Suprapubic skin (tissue), 4 donors: ENCODE data around the gene THUMPD1. TPM values are rescaled to one million over a fixed set of nuclear protein-coding genes. Genes with fewer than 3 reads are reported as not detected.
A peak's percentile ranks its signal among the peaks of the same experiment; 100 is the strongest.

Source experiments
- DNase-seq, 2 donors: peaks; one replicate each; pipeline ENCODE4 v3.0.0-alpha.2; 2019; ENCODE audit warnings: low spot score in 2 of 2
- H3K27ac ChIP-seq: fragments of 200-600 bp; sonication (generic); one replicate; pipeline ENCODE4 v1.5.1; 2019
- H3K27me3 ChIP-seq: fragments of 200-600 bp; sonication (generic); one replicate; pipeline ENCODE4 v1.5.1; 2019
- H3K36me3 ChIP-seq: fragments of 200-600 bp; sonication (generic); one replicate; pipeline ENCODE4 v1.5.1; 2019
- H3K4me1 ChIP-seq: fragments of 200-600 bp; sonication (generic); one replicate; pipeline ENCODE4 v1.5.1; 2019
- H3K4me3 ChIP-seq: fragments of 200-600 bp; sonication (generic); one replicate; pipeline ENCODE4 v1.5.1; 2019; ENCODE audit warnings: mild to moderate bottlenecking
- H3K9me3 ChIP-seq: fragments of 200-600 bp; sonication (generic); one replicate; pipeline ENCODE4 v1.5.1; 2019
- EP300 ChIP-seq: sonication (generic); formaldehyde crosslinking; IDR thresholded peaks from one replicate; pipeline ENCODE4 v1.6.1; 2017; ENCODE audit warnings: antibody characterized with exemption
- POLR2A ChIP-seq, 2 donors: fragments of 450-650 bp; IDR thresholded peaks; one replicate each; pipeline ENCODE4 v1.6.1; 2017; ENCODE audit warnings: antibody characterized with exemption in 2 of 2, mild to moderate bottlenecking in 2 of 2, moderate library complexity in 2 of 2
- POLR2AphosphoS5 ChIP-seq, 3 donors: sonication (generic); formaldehyde crosslinking; IDR thresholded peaks; one replicate each; pipeline ENCODE4 v1.6.1; 2017; ENCODE audit warnings: antibody characterized with exemption in 3 of 3
- WGBS: methylation state at CpG from one replicate; pipeline ENCODE4 v1.1.5; 2018; 5-methylcytosine and 5-hydroxymethylcytosine counted together
- total RNA-seq, 4 donors: library from RNA; depleted of rRNA; stranded (reverse); fragments of >200 nt; gene quantifications; one replicate each; pipeline ENCODE4 v1.1.0, GENCODE V29; 2016
- TF ChIP-seq, protein P1 (sequence below), 2 donors: fragments of 200-600 bp in 1 of 2; fragments of 450-650 bp in 1 of 2; sonication (generic) in 1 of 2; IDR thresholded peaks; one replicate each; pipeline ENCODE4 v1.5.1; 2016 to 2019; ENCODE audit warnings: antibody characterized with exemption in 2 of 2, mild to moderate bottlenecking in 1 of 2, moderate library complexity in 1 of 2

The THUMPD1 gene
- total RNA-seq, 4 donors from 2014 or later: 63.4 to 71.9 (median 64.1) TPM

DNA sequence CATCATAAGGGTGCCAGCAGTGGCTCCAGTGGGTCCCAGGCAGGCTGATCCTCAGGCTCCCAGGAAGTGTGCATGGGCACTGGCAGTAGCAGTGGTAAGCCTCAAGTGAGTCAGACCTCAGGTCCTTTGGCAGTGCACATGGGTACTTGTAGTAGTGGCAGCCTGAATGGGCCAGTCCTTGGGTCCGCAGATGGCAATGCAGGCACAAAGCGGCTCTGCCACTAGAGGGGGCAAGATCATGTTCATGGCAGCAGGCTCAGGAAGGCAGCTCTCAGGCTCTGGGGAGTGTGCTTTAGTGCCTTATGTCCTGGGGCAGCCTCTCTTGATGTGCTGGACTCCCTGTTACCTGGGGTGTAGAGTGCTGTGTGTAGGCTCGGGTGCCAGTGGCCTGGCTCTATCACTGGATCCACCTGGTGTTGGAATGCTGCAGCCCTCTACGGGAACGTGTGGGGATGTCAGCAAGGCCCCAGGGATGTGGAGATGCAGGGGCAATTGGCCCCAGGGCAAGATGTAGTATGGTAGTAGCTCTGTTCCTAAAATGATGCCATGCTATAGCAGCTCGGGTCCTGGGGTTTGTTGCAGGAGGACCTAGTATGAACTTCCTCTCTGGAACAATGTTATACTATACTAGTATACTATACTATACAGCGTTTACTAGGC lies 33.2 kb upstream of the THUMPD1 start:
- no peak overlapping the region for H3K27ac ChIP-seq
- DNase-seq: no peak
- WGBS: 71% methylated on average over 3 of the region's 7 CpGs
- no peaks in the 10 kb centered on the region for H3K9me3 ChIP-seq
- peaks cover 2% of the 10 kb centered on the region for H3K36me3 ChIP-seq
- no peaks in the 10 kb centered on the region for H3K27me3 ChIP-seq
- H3K4me3 ChIP-seq: no peak overlapping the region
- no peak for TF ChIP-seq EP300
- TF ChIP-seq POLR2AphosphoS5 (IDR thresholded peaks at IDR 0.05): no peak
- no peak for TF ChIP-seq POLR2A (IDR thresholded peaks at IDR 0.05)
- TF ChIP-seq, protein P1, sequence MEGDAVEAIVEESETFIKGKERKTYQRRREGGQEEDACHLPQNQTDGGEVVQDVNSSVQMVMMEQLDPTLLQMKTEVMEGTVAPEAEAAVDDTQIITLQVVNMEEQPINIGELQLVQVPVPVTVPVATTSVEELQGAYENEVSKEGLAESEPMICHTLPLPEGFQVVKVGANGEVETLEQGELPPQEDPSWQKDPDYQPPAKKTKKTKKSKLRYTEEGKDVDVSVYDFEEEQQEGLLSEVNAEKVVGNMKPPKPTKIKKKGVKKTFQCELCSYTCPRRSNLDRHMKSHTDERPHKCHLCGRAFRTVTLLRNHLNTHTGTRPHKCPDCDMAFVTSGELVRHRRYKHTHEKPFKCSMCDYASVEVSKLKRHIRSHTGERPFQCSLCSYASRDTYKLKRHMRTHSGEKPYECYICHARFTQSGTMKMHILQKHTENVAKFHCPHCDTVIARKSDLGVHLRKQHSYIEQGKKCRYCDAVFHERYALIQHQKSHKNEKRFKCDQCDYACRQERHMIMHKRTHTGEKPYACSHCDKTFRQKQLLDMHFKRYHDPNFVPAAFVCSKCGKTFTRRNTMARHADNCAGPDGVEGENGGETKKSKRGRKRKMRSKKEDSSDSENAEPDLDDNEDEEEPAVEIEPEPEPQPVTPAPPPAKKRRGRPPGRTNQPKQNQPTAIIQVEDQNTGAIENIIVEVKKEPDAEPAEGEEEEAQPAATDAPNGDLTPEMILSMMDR (IDR thresholded peaks at IDR 0.05): peak in 1 of 2 donors; percentile 58
- no peaks in the 10 kb centered on the region for H3K4me1 ChIP-seq

DNA sequence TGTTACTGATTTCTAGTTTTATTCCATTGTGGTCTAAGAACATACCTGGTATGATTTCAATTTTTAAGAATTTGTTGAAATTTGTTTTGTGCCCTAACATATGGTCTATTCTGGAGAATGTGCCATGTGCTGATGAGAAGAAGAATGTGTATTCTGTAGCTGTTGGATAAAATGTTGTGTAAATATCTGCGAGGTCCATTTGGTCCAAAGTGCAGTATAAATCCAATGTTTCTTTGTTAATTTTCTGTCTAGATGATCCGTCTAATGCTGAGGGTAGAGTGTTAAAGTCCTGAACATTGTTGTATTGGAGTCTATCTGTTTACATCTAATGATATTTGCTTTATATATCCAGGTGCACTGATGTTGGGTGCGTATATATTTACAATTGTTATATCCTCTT lies 32.1 kb upstream of the THUMPD1 start:
- Histone ChIP-seq H3K27ac (no peak overlapping the region), H3K36me3 (no peaks in the 10 kb centered on the region), H3K9me3 (no peaks in the 10 kb centered on the region), H3K4me3 (no peak overlapping the region), H3K27me3 (no peaks in the 10 kb centered on the region), H3K4me1 (no peaks in the 10 kb centered on the region)
- DNase-seq: no peak
- TF ChIP-seq POLR2AphosphoS5 (IDR thresholded peaks at IDR 0.05) (no peak), EP300 (no peak), POLR2A (IDR thresholded peaks at IDR 0.05) (no peak)
- TF ChIP-seq, protein P1 (IDR thresholded peaks at IDR 0.05): no peak
- 97% methylated on average over 3 of the region's 3 CpGs for WGBS

DNA sequence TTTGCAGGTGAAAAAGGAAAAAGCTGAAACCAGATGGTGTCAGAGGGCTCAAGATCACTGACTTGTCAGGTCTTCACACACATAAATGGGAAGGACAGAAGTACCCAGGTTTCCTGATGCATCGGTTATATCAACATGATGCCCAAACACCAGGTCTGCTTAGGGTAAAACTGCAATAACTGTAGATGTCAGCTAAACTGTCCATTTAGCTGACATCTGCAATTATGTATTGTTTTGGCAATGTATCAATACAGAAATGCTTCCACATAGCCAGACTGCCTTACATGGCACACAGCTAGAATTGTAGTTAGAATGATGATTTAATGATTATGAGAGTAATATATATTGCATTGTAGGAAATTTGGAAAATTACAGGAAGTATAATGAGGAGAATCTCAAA lies 27.2 kb upstream of the THUMPD1 start:
- H3K9me3 ChIP-seq: no peaks in the 10 kb centered on the region
- H3K27me3 ChIP-seq: no peaks in the 10 kb centered on the region
- DNase-seq: no peak
- TF ChIP-seq POLR2AphosphoS5 (IDR thresholded peaks at IDR 0.05): no peak
- no peak for TF ChIP-seq EP300
- TF ChIP-seq, protein P1 (IDR thresholded peaks at IDR 0.05): no peak
- no peak for TF ChIP-seq POLR2A (IDR thresholded peaks at IDR 0.05)
- H3K36me3 ChIP-seq: no peaks in the 10 kb centered on the region
- H3K4me3 ChIP-seq: no peak overlapping the region
- no peak overlapping the region for H3K27ac ChIP-seq
- peaks cover 7% of the 10 kb centered on the region for H3K4me1 ChIP-seq
- 54% methylated on average over 1 of the region's 1 CpG for WGBS

DNA sequence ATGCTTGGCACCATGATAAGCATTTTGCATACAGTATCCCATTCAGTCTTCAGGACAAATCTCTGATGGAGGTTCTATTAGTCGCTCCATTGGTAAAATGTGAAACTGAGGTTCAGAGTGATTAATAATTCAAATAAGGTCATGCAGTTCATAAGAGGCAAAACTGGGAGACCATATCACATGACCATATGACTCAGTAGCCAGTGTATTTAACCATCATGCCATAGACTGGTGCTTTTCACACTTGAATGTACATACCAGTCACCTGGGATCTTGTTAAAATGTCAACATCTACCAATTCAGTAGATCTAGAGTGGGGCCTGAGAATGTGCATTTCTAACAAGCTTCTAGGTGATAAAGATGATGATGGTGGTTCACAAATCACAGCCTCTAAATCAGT lies 26.5 kb upstream of the THUMPD1 start:
- Histone ChIP-seq H3K36me3 (no peaks in the 10 kb centered on the region), H3K4me1 (peaks cover 10% of the 10 kb centered on the region), H3K27me3 (no peaks in the 10 kb centered on the region), H3K27ac (no peak overlapping the region), H3K9me3 (no peaks in the 10 kb centered on the region), H3K4me3 (no peak overlapping the region)
- TF ChIP-seq, protein P1 (IDR thresholded peaks at IDR 0.05): no peak
- TF ChIP-seq POLR2A (IDR thresholded peaks at IDR 0.05) (no peak), POLR2AphosphoS5 (IDR thresholded peaks at IDR 0.05) (no peak), EP300 (no peak)
- WGBS: 100% methylated on average over 1 of the region's 1 CpG
- DNase-seq: no peak

DNA sequence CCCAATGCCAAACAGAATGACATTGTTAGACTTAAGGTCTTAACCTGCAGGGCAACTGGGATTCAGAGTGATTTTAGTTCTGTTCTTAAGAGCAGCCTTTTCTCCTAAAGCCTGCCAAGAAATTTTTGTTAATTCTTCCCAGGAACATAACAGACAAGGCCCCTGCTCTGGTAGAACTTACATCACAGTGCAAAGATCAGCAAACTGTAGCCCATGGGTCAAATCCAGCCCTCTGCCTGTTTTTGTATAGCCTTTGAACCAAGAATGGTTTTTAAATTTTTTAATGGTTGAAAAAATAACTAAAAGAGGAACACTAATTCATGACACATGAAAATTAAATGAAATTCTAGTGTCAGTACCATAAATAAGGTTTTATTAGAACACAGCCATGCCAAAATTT lies 26.0 kb upstream of the THUMPD1 start:
- no peak overlapping the region for H3K27ac ChIP-seq
- H3K4me3 ChIP-seq: no peak overlapping the region
- no peak for DNase-seq
- H3K27me3 ChIP-seq: no peaks in the 10 kb centered on the region
- TF ChIP-seq EP300: no peak
- TF ChIP-seq, protein P1 (IDR thresholded peaks at IDR 0.05): no peak
- no peak for TF ChIP-seq POLR2A (IDR thresholded peaks at IDR 0.05)
- TF ChIP-seq POLR2AphosphoS5 (IDR thresholded peaks at IDR 0.05): no peak
- H3K36me3 ChIP-seq: no peaks in the 10 kb centered on the region
- no peaks in the 10 kb centered on the region for H3K9me3 ChIP-seq
- peaks cover 13% of the 10 kb centered on the region for H3K4me1 ChIP-seq
